GM21360 (cell line): Measurements from ENCODE around the gene PHLDB3.

Source experiments
- ATAC-seq: cut with Tn5 transposase; IDR thresholded peaks from one replicate; pipeline ENCODE4 v1.9.1; 2021; ENCODE audit warnings: mild to moderate bottlenecking, moderate library complexity; ENCODE audit not compliant: unreplicated experiment

The PHLDB3 gene

DNA sequence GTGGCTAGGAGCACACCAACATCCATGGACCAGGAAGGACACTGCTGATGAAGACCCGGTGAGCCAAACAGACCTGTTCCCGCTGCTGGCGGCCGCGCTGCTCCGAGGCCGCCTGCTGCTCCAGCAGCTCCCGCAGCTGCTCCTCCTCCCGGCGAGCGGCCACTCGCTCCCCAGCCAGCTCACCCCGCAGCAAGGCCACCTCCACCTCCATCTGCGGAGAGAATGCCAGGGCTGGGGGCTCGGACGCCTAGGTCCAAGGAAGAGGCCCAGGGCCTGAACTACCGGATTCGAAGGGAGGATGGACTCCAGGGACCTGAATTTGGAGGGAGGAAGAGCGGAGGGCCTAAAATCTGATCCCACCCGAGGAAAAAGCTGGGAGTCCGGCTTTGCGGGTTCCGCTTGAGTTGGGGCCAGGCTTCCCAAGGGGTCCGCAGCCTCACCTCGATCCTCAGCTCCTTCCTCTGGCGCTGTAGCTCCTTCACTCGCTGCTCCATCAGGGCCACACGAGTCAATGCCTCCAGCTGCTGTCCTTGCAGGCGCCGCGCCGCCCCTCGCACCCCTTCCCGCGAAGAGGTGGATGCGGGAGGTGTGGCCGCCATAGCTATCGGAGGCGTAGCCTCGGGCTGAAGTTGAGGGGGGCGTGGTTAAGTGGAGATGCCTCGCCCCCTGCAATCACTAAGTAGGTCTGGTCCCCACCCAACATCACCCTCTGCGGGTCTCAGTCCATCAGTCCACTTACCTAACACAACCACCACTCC lies 2.7 kb downstream of the PHLDB3 start:
- no peak for ATAC-seq

DNA sequence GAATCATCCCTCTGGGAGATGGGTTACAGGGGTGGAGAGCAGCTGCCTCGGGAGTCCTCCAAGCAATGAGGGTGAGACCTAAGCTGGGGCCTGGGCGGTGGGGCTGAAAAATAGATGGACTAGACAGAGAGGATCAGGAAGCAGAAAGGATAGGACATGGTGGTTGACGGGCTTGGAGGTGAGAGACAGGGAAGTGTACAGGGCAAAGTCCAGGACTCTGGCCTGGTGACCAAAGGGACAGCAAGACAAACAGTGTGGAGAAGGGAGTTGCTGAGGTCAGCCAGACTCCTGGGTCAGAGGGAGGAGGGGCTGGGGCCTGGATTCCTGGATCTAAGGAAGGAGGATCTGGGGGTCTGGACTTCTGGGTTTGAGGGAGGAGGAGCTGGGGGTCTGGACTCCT lies 5.5 kb downstream of the PHLDB3 start:
- ATAC-seq: no peak

GRCh38 chr19:43498233-43498842 lies 6.2 kb downstream of the PHLDB3 start:
- ATAC-seq: no peak

- ATAC-seq: no peak
Observed at GRCh38 chr19:43496960-43497359, 7.6 kb downstream of the PHLDB3 start.

DNA sequence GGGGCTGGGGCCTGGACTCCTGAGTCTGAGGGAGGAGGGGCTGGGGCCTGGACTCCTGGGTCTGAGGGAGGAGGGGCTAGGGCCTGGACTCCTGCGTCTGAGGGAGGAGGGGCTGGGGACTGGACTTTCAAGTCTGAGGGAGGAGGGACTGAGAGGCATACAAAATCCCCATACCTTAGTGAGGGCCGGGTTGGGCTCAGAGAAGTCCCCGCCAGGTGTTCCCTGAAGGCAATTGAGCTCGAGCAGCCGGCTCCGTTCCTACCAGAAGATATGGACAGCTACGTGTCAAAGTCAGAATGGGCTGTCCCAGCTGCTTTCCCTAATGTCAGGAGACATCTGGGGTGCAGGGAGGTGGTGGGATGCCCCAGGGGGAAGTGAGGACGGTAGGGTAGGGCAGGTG lies 9.5 kb downstream of the PHLDB3 start:
- ATAC-seq: no peak

DNA sequence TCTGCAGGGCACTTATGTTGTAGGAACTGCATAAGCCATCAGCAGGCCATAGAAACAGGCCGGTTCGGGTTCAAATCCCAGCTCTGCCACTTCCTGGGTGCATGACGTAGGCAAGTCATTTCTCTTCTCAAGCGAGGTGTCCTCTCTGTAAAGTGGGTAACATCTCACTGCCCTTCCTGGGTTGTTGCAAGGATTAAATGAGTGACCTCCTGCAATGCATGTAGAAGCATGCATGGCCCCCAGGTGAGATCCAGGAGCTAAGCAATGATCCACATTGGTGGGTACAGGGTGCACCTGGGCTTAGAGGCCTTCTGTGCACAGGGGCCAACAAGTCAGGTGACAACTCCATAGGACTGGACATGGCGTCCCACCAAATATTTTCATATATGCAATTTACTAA lies 13.8 kb downstream of the PHLDB3 start:
- ATAC-seq: no peak

- ATAC-seq: no peak
Observed at GRCh38 chr19:43489979-43490599, 14.5 kb downstream of the PHLDB3 start.

GRCh38 chr19:43489310-43489709 lies 15.2 kb downstream of the PHLDB3 start:
- ATAC-seq: no peak

- ATAC-seq: no peak
Observed at GRCh38 chr19:43488179-43488578, 16.4 kb downstream of the PHLDB3 start.

- ATAC-seq: no peak
Observed at GRCh38 chr19:43486412-43486811, 18.1 kb downstream of the PHLDB3 start.

DNA sequence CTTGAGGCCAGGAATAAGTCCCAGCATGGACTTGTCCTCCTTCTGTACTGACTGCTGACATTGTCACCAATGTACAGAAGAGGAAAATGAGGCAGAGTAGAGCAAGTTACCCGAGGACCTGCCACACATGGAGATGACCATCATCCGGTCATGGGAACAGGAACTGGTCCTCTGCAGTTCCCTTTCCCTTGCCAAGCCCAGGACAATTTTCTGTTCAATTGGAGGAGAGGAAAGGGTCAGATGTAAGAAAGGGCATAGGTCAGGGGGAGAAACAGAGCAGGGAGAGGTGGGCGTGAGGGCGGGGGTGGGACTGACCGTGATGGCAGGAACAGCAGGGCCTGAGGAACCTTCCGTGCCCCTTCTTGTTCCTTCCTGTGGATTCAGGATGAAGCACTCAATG lies 18.6 kb downstream of the PHLDB3 start:
- no peak for ATAC-seq

DNA sequence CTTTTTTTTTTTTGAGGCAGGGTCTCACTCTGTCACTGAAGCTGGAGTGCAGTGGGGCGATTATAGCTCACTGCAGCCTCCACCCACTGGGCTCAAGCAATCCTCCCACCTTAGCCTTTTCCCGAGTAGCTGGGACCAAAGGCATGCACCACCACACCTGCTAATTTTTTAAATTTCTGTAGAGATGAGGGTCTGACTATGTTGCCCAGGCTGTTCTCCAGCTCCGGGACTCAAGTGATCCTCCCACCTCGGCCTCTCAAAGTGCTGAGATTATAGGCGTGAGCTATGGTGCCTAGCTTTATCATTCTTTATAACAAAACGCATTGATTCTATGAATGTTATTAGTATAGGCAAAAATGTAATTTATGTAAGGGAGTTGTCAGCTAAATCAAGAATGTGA lies 21.3 kb downstream of the PHLDB3 start:
- ATAC-seq: no peak

DNA sequence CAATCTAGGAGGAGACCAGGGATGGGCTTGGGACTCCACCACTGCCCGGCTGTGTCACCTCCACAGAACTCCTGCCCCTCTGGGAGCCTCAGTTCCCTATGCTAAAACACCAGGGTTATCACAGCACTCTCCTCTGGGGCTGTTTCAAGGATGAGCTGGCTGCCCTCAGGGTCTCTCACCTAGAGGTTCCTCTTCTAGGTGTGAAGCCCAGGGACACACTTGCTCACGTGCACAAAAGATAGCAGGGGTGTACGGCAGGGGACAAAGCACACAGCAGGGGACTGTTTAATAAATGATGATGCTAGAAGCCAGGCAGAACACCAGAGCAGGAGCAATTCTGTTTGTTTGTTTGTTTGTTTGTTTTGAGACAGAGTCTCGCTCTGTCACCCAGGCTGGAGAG lies 22.4 kb downstream of the PHLDB3 start:
- no peak for ATAC-seq

DNA sequence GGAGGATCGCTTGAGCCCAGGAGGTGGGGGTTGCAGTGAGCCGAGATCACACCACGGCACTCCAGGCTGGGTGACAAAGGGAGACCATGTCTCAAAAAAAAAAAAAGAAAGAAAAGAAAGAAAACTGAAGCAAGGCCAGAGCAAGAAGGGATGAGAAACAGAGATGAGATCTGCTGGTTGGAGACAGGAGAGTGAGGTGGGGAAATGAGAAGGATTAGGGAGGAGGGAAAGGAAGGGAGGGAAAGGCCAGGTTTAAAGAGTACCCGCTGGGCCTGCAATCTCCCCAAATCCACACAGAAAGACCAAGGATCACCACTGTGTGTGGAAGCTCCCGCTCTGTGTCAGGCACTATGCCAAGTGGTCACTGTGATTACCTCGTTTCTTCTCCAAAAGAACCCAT lies 22.8 kb downstream of the PHLDB3 start:
- ATAC-seq: no peak

DNA sequence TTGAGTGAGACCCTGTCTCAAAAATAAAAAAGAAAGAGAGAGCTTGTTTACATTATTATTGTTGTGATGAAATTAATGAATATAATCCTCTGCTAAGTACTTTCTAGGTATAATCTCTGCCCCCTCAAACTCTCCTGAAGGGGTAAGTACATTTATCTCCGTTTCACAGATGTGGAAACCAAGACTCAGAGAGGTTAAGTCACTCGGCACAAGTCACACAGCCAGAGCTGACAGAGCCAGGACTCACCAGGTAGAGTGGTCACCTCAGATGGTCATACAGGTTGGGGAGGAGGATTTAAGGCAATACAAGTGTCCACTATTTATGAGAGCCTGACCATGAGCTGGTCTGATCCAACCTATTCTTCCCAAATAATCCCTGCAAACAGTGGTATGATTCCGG lies 24.0 kb downstream of the PHLDB3 start:
- ATAC-seq: no peak

DNA sequence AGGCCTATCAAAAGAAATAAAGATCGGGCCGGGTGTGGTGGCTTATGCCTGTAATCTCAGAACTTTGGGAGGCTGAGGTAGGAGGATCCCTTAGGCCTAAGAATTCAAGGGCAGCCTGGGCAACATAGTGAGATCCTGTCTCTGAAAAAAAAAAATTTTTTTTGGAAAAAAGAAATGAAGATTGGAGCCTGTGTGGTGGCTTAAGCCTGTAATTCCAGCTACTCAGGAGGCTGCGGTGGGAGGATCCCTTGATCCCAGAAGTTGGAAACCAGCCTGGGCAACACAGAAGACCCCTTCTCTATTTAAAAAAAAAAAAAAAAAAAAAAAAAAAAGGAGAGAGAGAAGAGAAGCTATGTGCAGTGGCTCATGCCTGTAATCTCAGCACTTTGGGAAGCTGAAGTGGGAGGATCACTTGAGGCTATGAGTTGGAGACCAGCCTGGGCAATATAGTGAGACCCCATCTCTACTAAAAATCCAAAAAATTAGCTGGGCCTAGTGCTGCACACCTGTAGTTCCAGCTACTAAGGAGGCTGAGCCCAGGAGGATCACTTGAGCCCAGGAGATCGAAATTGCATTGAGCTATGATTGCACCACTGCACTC lies 24.5 kb downstream of the PHLDB3 start:
- no peak for ATAC-seq

GRCh38 chr19:43479226-43479625 lies 25.3 kb downstream of the PHLDB3 start:
- ATAC-seq: no peak

- no peak for ATAC-seq
Observed at GRCh38 chr19:43478323-43478722, 26.2 kb downstream of the PHLDB3 start.

GRCh38 chr19:43476606-43477005 lies 27.9 kb downstream of the PHLDB3 start:
- no peak for ATAC-seq

GRCh38 chr19:43474986-43475705 lies 29.4 kb downstream of the PHLDB3 start:
- peak; percentile 48 for ATAC-seq

GRCh38 chr19:43474487-43474886 lies 30.1 kb downstream of the PHLDB3 start:
- ATAC-seq: no peak
